HG02798 (cell line): ENCODE measurements around the gene HOXB1.

Experiments
- ATAC-seq: cut with Tn5 transposase; IDR thresholded peaks from one replicate; pipeline ENCODE4 v1.9.1; 2021; ENCODE audit warnings: mild to moderate bottlenecking; ENCODE audit not compliant: unreplicated experiment, poor library complexity

Gene HOXB1

DNA sequence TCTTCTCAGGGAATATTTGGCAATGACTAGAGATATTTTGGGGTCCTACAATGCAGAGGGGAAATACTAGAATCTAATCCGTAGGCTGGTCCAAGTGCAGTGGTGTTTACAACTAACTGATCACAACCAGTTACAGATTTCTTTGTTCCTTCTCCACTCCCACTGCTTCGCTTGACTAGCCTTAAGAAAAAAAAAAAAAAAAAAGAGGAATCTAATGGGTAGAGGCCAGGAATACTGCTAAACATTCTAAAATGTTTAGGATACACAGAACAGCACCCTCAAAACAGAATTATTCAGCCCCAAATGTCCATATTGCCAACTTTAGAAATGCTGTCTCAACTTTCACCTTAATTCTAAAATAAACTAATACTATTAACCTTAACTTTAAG is 51.8 kb downstream of the HOXB1 start:
- no peak for ATAC-seq
